Endothelial cell of umbilical vein (primary cell): Measurements from ENCODE around the gene DGLUCY. TPM values are rescaled to one million over a fixed set of nuclear protein-coding genes. Genes with fewer than 3 reads are reported as not detected.

Experiments
- BruUV-seq: library from RNA; stranded (reverse); fragments of 400-500 nt; replicated peaks from 2 replicates; lab custom pipeline; 2021; lab: Mats Ljungman, UMichigan
- CTCF ChIA-PET: fragments of 300-600, 350-600 bp; sonication (Branson Sonifier 250); formaldehyde crosslinking; loops from one replicate; lab custom pipeline; 2021; ENCODE audit warnings: antibody characterized with exemption, inconsistent platforms; lab: Charles Lee
- POLR2A ChIA-PET: fragments of 300-600, 350-600 bp; sonication (Branson Sonifier 250); formaldehyde crosslinking; loops from one replicate; lab custom pipeline; 2021; ENCODE audit warnings: antibody characterized with exemption, inconsistent platforms; lab: Charles Lee
- DNase-seq: peaks from one replicate; pipeline ENCODE4 v3.0.0-alpha.2; 2011; ENCODE audit warnings: low read depth, low spot score
- FAIRE-seq: peaks from 2 replicates; lab custom pipeline; 2011; peaks lifted over from hg19 to GRCh38; lab: Jason Lieb, UNC
- H2AFZ ChIP-seq: 2 replicates; pipeline ENCODE4 v1.6.0; 2012; ENCODE audit warnings: low read depth, low read length, control low read depth, inconsistent platforms
- H3K27ac ChIP-seq: 2 replicates; pipeline ENCODE4 v1.5.1; 2011; ENCODE audit warnings: low read depth, mild to moderate bottlenecking, control low read depth, low read length, moderate library complexity; ENCODE audit not compliant: insufficient read depth
- H3K27me3 ChIP-seq, 2 experiments: 2 replicates each; pipeline versions ENCODE4 v1.6.0 to v1.6.1; 2011; ENCODE audit warnings: low read length in 2 of 2, mixed read lengths in 1 of 2; ENCODE audit not compliant: control insufficient read depth in 2 of 2, insufficient read depth in 2 of 2
- H3K36me3 ChIP-seq, 2 experiments: 2 replicates in 1 of 2; 3 replicates in 1 of 2; pipeline ENCODE4 v1.5.1; 2011; ENCODE audit warnings: low read length in 2 of 2, mild to moderate bottlenecking in 1 of 2, moderate library complexity in 1 of 2; ENCODE audit not compliant: control insufficient read depth in 2 of 2, insufficient read depth in 2 of 2; ENCODE audit errors: extremely low read depth in 1 of 2
- H3K4me1 ChIP-seq: 3 replicates; pipeline ENCODE4 v1.5.1; 2011; ENCODE audit warnings: mild to moderate bottlenecking, low read length; ENCODE audit not compliant: control insufficient read depth, insufficient read depth; ENCODE audit errors: extremely low read depth
- H3K4me2 ChIP-seq: 2 replicates; pipeline ENCODE4 v1.6.1; 2011; ENCODE audit warnings: low read length, control low read depth, mixed read lengths; ENCODE audit not compliant: insufficient read depth
- H3K4me3 ChIP-seq, 3 experiments: fragments of 200-600 bp in 1 of 3; sonication (generic), shearing (Covaris generic) in 1 of 3; replicated peaks in 1 of 3; 2 replicates each; pipeline ENCODE4 v1.5.1; 2011 to 2016; ENCODE audit warnings: control low read depth in 3 of 3, low read length in 3 of 3, mild to moderate bottlenecking in 2 of 3, inconsistent platforms in 1 of 3, low read depth in 1 of 3, moderate library complexity in 1 of 3; ENCODE audit not compliant: insufficient read depth in 1 of 3
- H3K79me2 ChIP-seq: 2 replicates; pipeline ENCODE4 v1.6.0; 2012; ENCODE audit warnings: low read length, inconsistent platforms; ENCODE audit not compliant: control insufficient read depth, insufficient read depth
- H3K9ac ChIP-seq: replicated peaks from 2 replicates; pipeline ENCODE3; 2011; ENCODE audit warnings: low read length, control low read depth; ENCODE audit not compliant: insufficient read depth; ENCODE audit errors: extremely low read depth
- H3K9me1 ChIP-seq: replicated peaks from 3 replicates; pipeline ENCODE4 v1.6.0; 2011; ENCODE audit warnings: mild to moderate bottlenecking, low read length; ENCODE audit not compliant: control insufficient read depth, insufficient read depth; ENCODE audit errors: extremely low read depth
- H3K9me3 ChIP-seq: replicated peaks from 2 replicates; pipeline ENCODE4 v1.5.1; 2012; ENCODE audit warnings: low read length, inconsistent platforms; ENCODE audit not compliant: control insufficient read depth, insufficient read depth
- H4K20me1 ChIP-seq: replicated peaks from 2 replicates; pipeline ENCODE3; 2011; ENCODE audit warnings: mild to moderate bottlenecking, low read length; ENCODE audit not compliant: control insufficient read depth, insufficient read depth; ENCODE audit errors: extremely low read depth
- CTCF ChIP-seq, 2 donors: IDR thresholded peaks; 1 replicate in 1 of 2; 2 replicates in 1 of 2; pipeline ENCODE4 v1.5.1; 2011; ENCODE audit warnings: low read length in 2 of 2, mild to moderate bottlenecking in 2 of 2, moderate library complexity in 2 of 2, control low read depth in 1 of 2, inconsistent platforms in 1 of 2, low read depth in 1 of 2; ENCODE audit not compliant: insufficient read depth in 1 of 2; ENCODE audit errors: extremely low read depth in 1 of 2
- EZH2 ChIP-seq: IDR thresholded peaks from 2 replicates; pipeline ENCODE4 v1.6.1; 2012; ENCODE audit warnings: borderline replicate concordance, low read depth, mild to moderate bottlenecking, moderate library complexity, low read length, inconsistent platforms; ENCODE audit not compliant: severe bottlenecking
- FOS ChIP-seq: IDR thresholded peaks from 2 replicates; pipeline ENCODE4 v1.6.1; 2011; ENCODE audit warnings: mild to moderate bottlenecking, low read length, moderate library complexity, borderline replicate concordance; ENCODE audit not compliant: insufficient read depth
- GATA2 ChIP-seq: IDR thresholded peaks from 2 replicates; pipeline ENCODE4 v1.7.0; 2011; ENCODE audit warnings: low read depth, mild to moderate bottlenecking, moderate library complexity, mixed read lengths, low read length; ENCODE audit not compliant: insufficient read length, insufficient read depth
- JUN ChIP-seq: IDR thresholded peaks from 2 replicates; pipeline ENCODE4 v1.6.1; 2011; ENCODE audit warnings: borderline replicate concordance, low read depth; ENCODE audit not compliant: insufficient read length, insufficient read depth
- MAX ChIP-seq: IDR thresholded peaks from 2 replicates; pipeline ENCODE4 v1.6.1; 2011; ENCODE audit not compliant: insufficient read depth, insufficient read length
- MYC ChIP-seq: IDR thresholded peaks from one replicate; pipeline ENCODE4 v1.6.1; 2011; ENCODE audit warnings: mild to moderate bottlenecking, low read depth, low read length
- POLR2A ChIP-seq: IDR thresholded peaks from 2 replicates; pipeline ENCODE4 v1.6.1; 2012; ENCODE audit warnings: low read depth, mild to moderate bottlenecking, control low read depth, low read length
- POLR2AphosphoS5 ChIP-seq: IDR thresholded peaks from 2 replicates; pipeline ENCODE4 v1.6.1; 2012; ENCODE audit warnings: low read depth, mild to moderate bottlenecking, control low read depth, low read length, moderate library complexity; ENCODE audit not compliant: insufficient read depth
- dilution Hi-C: fragments of 300-500 bp; cut with MboI; formaldehyde crosslinking; loops from one replicate; pipeline ENCODE4 v1.15.0; 2019; ENCODE audit warnings: low sequenced_read_pairs; ENCODE audit not compliant: extremely low pct_ligation_motif_present
- intact Hi-C: fragments of 100-400 bp; cut with micrococcal nuclease; formaldehyde crosslinking; loops from one replicate; pipeline ENCODE4 v1.10.0; 2022
- polyA plus RNA-seq, 4 experiments: library from polyadenylated mRNA; depleted of rRNA in 3 of 4; stranded (reverse) in 3 of 4; unstranded in 1 of 4; fragments of >200 nt; gene quantifications; 2 replicates each; pipeline versions ENCODE4 v1.2.1 to v1.2.3, GENCODE V29; 2011 to 2012; ENCODE audit warnings: missing spikeins in 1 of 4
- total RNA-seq: library from RNA; stranded (reverse); gene quantifications from 2 replicates; pipeline ENCODE4 v1.2.3, GENCODE V29; 2021

Gene DGLUCY
- total and polyA plus RNA-seq, 2 donors (not counting 3 experiments of a cell fraction or from before 2014, with no cell fraction given), result 40.9 to 65.6 TPM

GRCh38 chr14:91238661-91239060 is 124.8 kb downstream of the DGLUCY start:
- no peak for TF ChIP-seq MAX
- no peak for TF ChIP-seq EZH2
- no peak for TF ChIP-seq GATA2
- TF ChIP-seq MYC, result no peak
- TF ChIP-seq CTCF (IDR thresholded peaks at IDR 0.05; ENCODE audit: extremely low read depth in 1 of 2, insufficient read depth in 1 of 2, low read depth in 1 of 2, low read length in 2 of 2), result no peak
- TF ChIP-seq POLR2A, result no peak
- no peak for TF ChIP-seq POLR2AphosphoS5
- no peak for TF ChIP-seq JUN
- no peak for TF ChIP-seq FOS

More at GRCh38 chr14:91238661-91239060, 124.8 kb downstream of the DGLUCY start:
- Histone ChIP-seq H3K27me3 (no peaks in the 10 kb centered on the region), H3K4me2 (no peak overlapping the region), H3K36me3 (no peaks in the 10 kb centered on the region), H2AFZ (no peak overlapping the region), H4K20me1 (no peaks in the 10 kb centered on the region), H3K4me3 (no peak overlapping the region), H3K9ac (no peak overlapping the region), H3K27ac (no peak overlapping the region), H3K4me1 (peaks cover 10% of the 10 kb centered on the region), H3K9me3 (no peaks in the 10 kb centered on the region), H3K9me1 (no peaks in the 10 kb centered on the region), H3K79me2 (no peaks in the 10 kb centered on the region)
- no peak for FAIRE-seq
- dilution Hi-C loops, result no loop called here
- intact Hi-C loops, result no loop called here
- ChIA-PET CTCF (interaction anchor here (0.7 to 2.1 kb wide), 2 partner anchors 10 to 61 kb away, joined by 3 to 5 read pairs; no protein-coding TSS in a partner anchor), POLR2A (no interaction called here)
- DNase-seq, result no peak
- BruUV-seq, result no TSS peak
